ENCODE data around the gene LARGE1. TPM values are rescaled to one million over a fixed set of nuclear protein-coding genes. Genes with fewer than 3 reads are reported as not detected.

The LARGE1 gene
- total RNA-seq, 4 donors from 2014 or later = 78.1 to 156 (median 104) TPM

DNA sequence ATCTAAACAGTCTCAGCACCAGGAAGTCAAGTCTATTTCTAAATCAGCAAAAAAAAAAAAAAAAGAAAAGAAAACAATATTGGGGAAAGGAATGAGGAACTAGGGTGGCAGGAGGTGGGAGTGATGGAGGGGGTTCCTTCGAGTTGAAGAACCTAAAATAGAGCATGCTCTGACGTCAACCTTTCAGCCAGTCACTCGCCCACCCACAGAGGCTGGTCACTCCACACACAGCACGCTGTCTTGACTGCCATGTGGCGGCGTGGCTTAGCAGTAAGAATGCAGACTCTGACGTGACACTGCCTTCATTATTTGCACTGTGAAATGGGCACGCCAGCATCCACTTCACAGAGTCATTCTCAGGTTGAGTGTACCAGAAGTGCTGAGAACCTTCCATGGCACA is 48.3 kb downstream of the LARGE1 start:
- H3K9me3 ChIP-seq = no peaks in the 10 kb centered on the region
- no peak for DNase-seq
- H3K36me3 ChIP-seq = no peaks in the 10 kb centered on the region
- no peak overlapping the region for H3K27ac ChIP-seq
- no peaks in the 10 kb centered on the region for H3K27me3 ChIP-seq
- no peak overlapping the region for H3K4me3 ChIP-seq
- TF ChIP-seq, protein P1, sequence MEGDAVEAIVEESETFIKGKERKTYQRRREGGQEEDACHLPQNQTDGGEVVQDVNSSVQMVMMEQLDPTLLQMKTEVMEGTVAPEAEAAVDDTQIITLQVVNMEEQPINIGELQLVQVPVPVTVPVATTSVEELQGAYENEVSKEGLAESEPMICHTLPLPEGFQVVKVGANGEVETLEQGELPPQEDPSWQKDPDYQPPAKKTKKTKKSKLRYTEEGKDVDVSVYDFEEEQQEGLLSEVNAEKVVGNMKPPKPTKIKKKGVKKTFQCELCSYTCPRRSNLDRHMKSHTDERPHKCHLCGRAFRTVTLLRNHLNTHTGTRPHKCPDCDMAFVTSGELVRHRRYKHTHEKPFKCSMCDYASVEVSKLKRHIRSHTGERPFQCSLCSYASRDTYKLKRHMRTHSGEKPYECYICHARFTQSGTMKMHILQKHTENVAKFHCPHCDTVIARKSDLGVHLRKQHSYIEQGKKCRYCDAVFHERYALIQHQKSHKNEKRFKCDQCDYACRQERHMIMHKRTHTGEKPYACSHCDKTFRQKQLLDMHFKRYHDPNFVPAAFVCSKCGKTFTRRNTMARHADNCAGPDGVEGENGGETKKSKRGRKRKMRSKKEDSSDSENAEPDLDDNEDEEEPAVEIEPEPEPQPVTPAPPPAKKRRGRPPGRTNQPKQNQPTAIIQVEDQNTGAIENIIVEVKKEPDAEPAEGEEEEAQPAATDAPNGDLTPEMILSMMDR (IDR thresholded peaks at IDR 0.05) = no peak
- no peak for TF ChIP-seq POLR2A (IDR thresholded peaks at IDR 0.05)
- peaks cover 0 to 29% (median 2%) of the 10 kb centered on the region in 4 donors for H3K4me1 ChIP-seq

DNA sequence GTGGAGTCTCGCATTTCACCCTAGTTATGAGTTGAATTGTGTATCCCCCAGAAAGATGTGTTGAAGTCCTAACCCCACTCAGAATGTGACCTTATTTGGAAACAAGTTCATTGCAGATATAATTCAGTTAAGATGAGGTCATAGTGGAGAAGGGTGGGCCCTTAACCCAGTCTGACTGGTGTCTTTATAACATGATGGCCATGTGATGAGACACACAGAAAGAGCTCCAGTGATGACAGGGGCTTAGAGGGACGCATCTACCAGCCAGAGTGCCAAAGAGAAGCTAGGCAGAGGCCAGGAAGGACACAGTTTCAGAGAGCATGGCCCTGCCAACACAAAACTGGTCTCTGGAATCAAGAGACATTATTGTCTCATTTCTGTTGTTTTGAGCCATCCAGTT is 50.3 kb downstream of the LARGE1 start:
- TF ChIP-seq, protein P1 (IDR thresholded peaks at IDR 0.05) = no peak
- TF ChIP-seq POLR2A (IDR thresholded peaks at IDR 0.05) = no peak
- H3K27me3 ChIP-seq = no peaks in the 10 kb centered on the region
- H3K9me3 ChIP-seq = no peaks in the 10 kb centered on the region
- H3K27ac ChIP-seq = peak overlapping the region in 2 of 4 donors; percentile 19 to 45
- DNase-seq = no peak
- peaks cover 0 to 24% (median 6%) of the 10 kb centered on the region in 4 donors for H3K4me1 ChIP-seq
- no peak overlapping the region for H3K4me3 ChIP-seq
- no peaks in the 10 kb centered on the region for H3K36me3 ChIP-seq

DNA sequence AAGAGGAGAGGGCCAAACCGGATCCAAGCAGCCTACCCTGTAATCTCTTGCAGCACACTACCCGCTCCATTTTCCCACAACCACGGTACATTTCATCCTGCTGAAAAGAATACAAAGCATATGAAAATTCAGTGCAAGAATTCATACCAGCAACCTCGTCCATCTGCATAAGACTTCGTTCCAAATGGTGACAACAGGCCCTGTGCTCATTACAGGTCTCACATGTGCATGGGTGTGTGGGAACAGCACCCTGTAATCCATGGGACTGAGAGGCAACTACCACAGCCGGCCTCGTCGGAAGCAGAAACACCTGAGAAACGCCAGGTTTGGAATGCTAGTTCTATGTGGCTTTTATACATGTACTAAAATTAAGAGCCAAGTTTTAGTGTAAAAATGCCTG is 52.3 kb downstream of the LARGE1 start:
- no peak for DNase-seq
- H3K36me3 ChIP-seq = no peaks in the 10 kb centered on the region
- H3K9me3 ChIP-seq = no peaks in the 10 kb centered on the region
- H3K4me1 ChIP-seq = peaks cover 0 to 12% (median 3%) of the 10 kb centered on the region in 4 donors
- H3K4me3 ChIP-seq = no peak overlapping the region
- peak overlapping the region in 3 of 4 donors; percentile 48 to 92 (median 74) for H3K27ac ChIP-seq
- TF ChIP-seq, protein P1 (IDR thresholded peaks at IDR 0.05) = no peak
- H3K27me3 ChIP-seq = no peaks in the 10 kb centered on the region

DNA sequence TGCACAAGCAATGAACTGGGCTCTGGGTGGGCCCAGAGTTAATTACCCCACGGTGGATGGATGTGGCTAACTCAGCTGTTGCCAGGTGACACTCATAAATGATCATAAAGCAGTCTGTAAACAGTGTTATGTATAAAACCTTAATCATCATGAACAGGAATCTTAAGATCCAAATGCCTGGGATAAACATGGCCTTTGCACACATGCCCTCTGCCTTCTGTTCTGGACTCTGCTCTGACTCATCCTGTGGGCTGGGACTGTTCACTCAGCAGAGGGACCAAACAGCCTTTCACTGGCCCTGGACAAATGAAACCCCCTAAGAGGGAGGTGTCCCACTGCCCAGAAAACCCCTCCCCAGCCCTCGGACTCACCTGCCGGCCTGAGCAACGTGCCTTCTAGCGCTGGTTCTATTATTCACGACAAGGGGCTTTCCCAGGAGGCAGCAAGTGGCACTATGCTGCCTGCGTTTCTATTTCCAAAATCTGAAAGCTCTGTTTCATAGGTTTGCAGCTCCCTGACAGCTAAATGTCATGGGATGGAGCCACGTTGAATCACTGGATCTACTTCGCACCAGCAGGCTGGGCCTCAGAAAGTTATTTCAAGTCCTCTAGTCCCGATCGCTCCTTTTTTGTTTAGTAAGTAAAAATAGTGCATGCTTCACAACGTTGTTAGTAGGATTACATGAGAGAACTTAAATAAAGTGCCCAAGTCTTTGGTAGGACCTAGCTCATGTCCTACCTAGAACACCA is 53.0 kb downstream of the LARGE1 start:
- Histone ChIP-seq H3K36me3 (no peaks in the 10 kb centered on the region), H3K4me1 (peaks cover 0 to 12% (median 2%) of the 10 kb centered on the region in 4 donors), H3K27me3 (no peaks in the 10 kb centered on the region), H3K4me3 (no peak overlapping the region), H3K9me3 (no peaks in the 10 kb centered on the region), H3K27ac (peak overlapping the region in 3 of 4 donors; percentile 48 to 92 (median 74))
- TF ChIP-seq, protein P1 (IDR thresholded peaks at IDR 0.05) = no peak
- peak in 2 of 3 donors; percentile 67 to 80 for DNase-seq

DNA sequence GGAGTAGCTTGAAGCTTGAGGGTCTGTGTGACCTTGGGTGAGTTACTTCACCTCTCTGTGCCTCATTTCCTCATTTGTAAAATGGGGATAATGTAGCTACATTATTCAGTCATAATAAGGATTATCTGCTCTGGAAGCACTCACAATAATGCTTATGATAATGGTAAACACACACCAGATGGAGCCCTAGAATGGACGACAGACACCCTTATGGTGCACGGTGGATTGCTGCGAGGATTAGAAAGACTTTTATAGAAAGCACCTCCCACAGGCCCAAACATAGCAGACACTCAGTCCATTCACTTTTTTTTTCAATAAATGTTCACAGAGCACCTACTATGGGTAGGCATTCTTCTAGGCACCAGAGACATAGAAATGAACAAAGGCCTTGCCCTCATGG is 53.8 kb downstream of the LARGE1 start:
- TF ChIP-seq, protein P1 (IDR thresholded peaks at IDR 0.05) = no peak
- TF ChIP-seq POLR2A (IDR thresholded peaks at IDR 0.05) = no peak
- H3K4me1 ChIP-seq = peaks cover 0 to 12% (median 2%) of the 10 kb centered on the region in 4 donors
- no peaks in the 10 kb centered on the region for H3K27me3 ChIP-seq
- H3K4me3 ChIP-seq = no peak overlapping the region
- no peaks in the 10 kb centered on the region for H3K36me3 ChIP-seq
- H3K27ac ChIP-seq = peak overlapping the region in 2 of 4 donors; percentile 74 to 92
- DNase-seq = no peak
- H3K9me3 ChIP-seq = no peaks in the 10 kb centered on the region

All from Peyer's patch (tissue), 4 donors.